GM12873 (cell line): Measurements from ENCODE around the gene DMAC2.

Experiments
- CTCF ChIP-seq: IDR thresholded peaks from 2 replicates; pipeline ENCODE4 v1.5.1; 2012; ENCODE audit warnings: low read depth, mild to moderate bottlenecking, moderate library complexity, low read length, control low read depth; ENCODE audit not compliant: insufficient read depth; ENCODE audit errors: missing control alignments

Gene DMAC2

DNA sequence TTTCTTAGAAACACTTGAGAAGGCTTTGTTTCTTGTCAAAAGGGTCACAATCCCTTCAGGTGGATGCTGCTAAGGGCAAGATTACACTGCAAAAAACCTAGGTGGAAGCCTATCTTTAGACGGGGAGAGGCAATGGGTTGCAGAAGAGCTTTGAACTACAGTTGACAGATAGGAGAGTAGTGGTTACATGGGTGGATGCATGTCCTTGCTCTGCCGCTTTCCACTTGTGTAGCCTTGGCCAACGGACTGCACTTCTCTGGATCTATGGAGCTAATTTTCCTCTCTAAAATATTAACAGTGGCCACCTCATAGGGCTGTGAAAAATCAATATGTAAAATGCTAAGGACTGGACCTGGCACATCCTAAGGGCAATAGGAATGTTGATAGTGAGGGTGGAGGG lies 41.1 kb downstream of the DMAC2 start:
- TF ChIP-seq CTCF, result no peak

DNA sequence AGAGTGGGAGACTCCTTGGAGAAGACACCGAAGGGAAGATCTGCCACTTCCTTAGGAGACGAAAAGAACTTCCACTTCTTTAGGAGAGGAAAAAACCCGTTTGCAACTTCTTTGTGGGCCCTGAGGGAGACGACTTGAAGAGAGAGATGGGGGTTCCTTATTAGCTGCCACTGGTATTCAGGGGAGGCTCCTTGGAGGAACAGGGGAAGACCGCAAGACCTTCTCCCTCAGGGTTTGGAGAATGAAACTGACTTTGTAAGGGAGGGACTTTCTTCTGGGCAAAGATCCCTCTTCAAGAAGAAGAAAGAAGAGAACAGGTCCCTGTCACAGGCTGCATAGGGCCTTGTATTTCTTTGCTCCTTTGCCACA lies 41.7 kb downstream of the DMAC2 start:
- TF ChIP-seq CTCF, result no peak

GRCh38 chr19:41397086-41398049 lies 42.3 kb downstream of the DMAC2 start, which contains the start of the genes BCKDHA and EXOSC5:
BCKDHA (plus strand) TSS chr19:41397818; CDS start chr19:41397828, 10 bp downstream.
EXOSC5 (minus strand) TSS chr19:41397359; CDS start chr19:41397328, 31 bp downstream.
- TF ChIP-seq CTCF, result no peak

DNA sequence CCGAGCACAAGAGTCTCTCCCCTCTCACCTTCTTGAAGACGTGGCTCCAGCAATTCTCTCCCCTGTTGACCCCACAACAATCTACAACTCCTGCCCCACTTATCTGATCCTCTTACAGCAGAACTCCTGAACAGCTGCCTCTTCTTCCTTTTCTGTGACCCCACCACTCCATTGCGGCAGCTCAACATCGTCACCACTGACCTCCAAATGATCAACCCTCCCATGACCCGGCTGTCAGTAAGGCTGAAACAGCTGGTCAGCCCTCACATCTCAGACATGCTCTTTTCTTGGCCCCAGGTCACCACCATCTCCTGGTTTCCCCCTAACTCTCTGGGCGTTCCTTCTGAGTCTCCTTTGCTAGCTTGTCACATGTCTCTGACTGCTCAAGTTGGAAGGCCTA lies 44.4 kb downstream of the DMAC2 start:
- TF ChIP-seq CTCF, result no peak

DNA sequence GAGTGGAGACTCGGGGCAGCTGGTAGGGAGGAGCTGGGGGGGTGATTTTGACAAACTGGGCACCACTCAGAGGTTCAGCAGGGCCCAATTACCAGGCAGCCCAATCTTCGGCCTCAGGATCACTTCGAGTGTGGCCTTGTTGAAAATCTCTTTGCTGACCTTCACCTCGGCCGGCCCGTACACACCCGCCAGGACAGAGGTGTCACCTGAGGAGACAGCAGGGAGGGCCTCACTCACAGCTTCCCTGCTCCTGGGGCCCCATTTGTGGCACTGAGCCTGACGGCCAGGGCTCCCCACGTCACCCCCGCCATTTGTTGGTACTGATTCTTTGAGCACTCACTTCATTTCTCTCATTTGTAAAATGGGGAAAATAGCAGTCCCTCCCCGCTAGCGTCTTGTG lies 46.9 kb downstream of the DMAC2 start:
- no peak for TF ChIP-seq CTCF

GRCh38 chr19:41391618-41392017 lies 48.1 kb downstream of the DMAC2 start:
- no peak for TF ChIP-seq CTCF

DNA sequence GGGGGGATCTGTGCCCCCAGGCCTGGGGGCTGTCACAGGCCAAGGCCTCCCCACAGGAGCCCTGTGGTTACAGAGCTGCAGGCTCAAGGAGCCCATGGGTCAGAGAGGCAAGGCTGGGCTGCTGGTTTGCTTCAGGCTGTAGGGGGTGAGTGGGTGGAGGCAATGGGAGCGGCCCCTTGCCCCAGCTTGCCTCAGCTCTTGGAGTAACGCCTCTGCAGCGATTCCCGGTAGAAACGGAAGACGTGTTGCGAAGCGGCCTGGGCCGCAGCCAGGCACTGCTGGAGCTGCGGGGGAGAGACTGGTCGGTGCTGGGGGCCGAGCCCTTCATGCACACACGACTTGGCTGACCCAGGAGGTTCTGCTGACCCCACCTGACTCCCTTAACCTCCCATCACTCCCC lies 53.3 kb downstream of the DMAC2 start:
- TF ChIP-seq CTCF, result no peak
